ENCODE results near the gene LRRC3.

Gene LRRC3

GRCh38 chr21:44440241-44441040 is 14.9 kb upstream of the LRRC3 start:
- no peak for DNase-seq (ENCODE audit: low spot score)

- no peak for DNase-seq (ENCODE audit: low spot score)
Measured at GRCh38 chr21:44441041-44441400, 14.3 kb upstream of the LRRC3 start.

- DNase-seq (ENCODE audit: low spot score), result no peak
Measured at GRCh38 chr21:44441581-44442265, 13.6 kb upstream of the LRRC3 start.

- no peak for DNase-seq (ENCODE audit: low spot score)
Measured at GRCh38 chr21:44442266-44443125, 12.8 kb upstream of the LRRC3 start.

- no peak for DNase-seq (ENCODE audit: low spot score)
Measured at GRCh38 chr21:44443291-44443890, 11.9 kb upstream of the LRRC3 start.

- no peak for DNase-seq (ENCODE audit: low spot score)
Measured at GRCh38 chr21:44443891-44444285, 11.4 kb upstream of the LRRC3 start.

- DNase-seq (ENCODE audit: low spot score), result no peak
Measured at GRCh38 chr21:44444286-44444931, 10.9 kb upstream of the LRRC3 start.

GRCh38 chr21:44445145-44445812 is 10.0 kb upstream of the LRRC3 start:
- DNase-seq (ENCODE audit: low spot score), result no peak

GRCh38 chr21:44448651-44449131 is 6.6 kb upstream of the LRRC3 start:
- no peak for DNase-seq (ENCODE audit: low spot score)

- no peak for DNase-seq (ENCODE audit: low spot score)
Measured at GRCh38 chr21:44449473-44450363, 5.6 kb upstream of the LRRC3 start.

GRCh38 chr21:44450402-44450801 is 4.9 kb upstream of the LRRC3 start:
- no peak for DNase-seq (ENCODE audit: low spot score)

- no peak for DNase-seq (ENCODE audit: low spot score)
Measured at GRCh38 chr21:44450999-44451398, 4.3 kb upstream of the LRRC3 start.

- no peak for DNase-seq (ENCODE audit: low spot score)
Measured at GRCh38 chr21:44453120-44453519, 2.2 kb upstream of the LRRC3 start.

GRCh38 chr21:44454058-44454457 is 1.3 kb upstream of the LRRC3 start:
- DNase-seq (ENCODE audit: low spot score), result no peak

- peak; percentile 66 for DNase-seq (ENCODE audit: low spot score)
Measured at GRCh38 chr21:44455524-44456213, 359 bp downstream of the LRRC3 start.

GRCh38 chr21:44456214-44456914 is 1.1 kb downstream of the LRRC3 start:
- no peak for DNase-seq (ENCODE audit: low spot score)

GRCh38 chr21:44456915-44457736 is 1.8 kb downstream of the LRRC3 start:
- DNase-seq (ENCODE audit: low spot score), result no peak
